NCI-H2081 treated with DMSO at 0.1 percent for 48 hours (cell line): ENCODE measurements around the gene TRPV2.
"Not testable (repeated sequence)": the region's sequence is repeated elsewhere in the genome, so short reads cannot be mapped to it uniquely, and the experiment has no call there.

ENCODE experiments used
- DNase-seq: peaks from one replicate; lab custom pipeline; 2025; lab: John Stamatoyannopoulos, UW

The TRPV2 gene

GRCh38 chr17:16435925-16436886 is 20.8 kb downstream of the TRPV2 start:
- DNase-seq, result no peak

DNA sequence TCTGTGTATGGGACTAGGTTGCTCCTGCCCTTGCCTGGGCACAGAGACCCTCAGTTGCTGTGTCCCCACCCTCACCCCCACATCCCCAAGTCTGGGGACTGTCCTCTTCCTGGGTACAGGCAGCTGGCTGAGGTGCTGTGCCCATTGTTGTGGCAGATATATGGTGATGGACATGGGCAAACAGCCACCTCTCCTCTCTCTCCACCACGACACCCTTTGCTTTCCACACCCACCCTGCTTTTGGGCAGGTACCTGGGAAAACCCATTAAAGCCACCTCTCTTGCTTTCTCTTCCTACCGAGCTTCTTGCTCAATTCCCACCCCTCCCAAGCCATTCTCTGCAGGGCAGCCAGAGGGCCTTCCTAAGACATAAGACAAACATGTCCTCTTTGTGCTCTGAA is 21.7 kb downstream of the TRPV2 start:
- DNase-seq, result no peak

DNA sequence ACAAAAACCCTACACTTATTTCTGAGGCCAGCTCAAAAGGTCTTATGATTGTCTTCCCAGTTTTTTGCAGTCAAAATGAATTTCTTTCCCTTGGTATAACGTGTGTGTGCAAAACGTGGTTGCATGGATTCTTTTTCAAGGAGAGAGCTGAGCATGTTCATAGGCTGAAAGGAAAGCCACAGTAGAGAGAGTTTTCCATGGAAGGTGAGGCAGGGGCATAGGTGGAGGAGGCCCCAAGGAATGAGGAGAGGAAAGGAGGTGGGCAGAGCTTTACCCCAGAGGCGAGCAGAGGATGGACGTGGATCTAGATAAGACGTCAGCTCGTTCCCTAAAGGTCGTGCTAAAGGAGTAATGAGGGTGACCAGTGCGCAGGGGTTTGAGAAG is 22.8 kb downstream of the TRPV2 start:
- no peak for DNase-seq

DNA sequence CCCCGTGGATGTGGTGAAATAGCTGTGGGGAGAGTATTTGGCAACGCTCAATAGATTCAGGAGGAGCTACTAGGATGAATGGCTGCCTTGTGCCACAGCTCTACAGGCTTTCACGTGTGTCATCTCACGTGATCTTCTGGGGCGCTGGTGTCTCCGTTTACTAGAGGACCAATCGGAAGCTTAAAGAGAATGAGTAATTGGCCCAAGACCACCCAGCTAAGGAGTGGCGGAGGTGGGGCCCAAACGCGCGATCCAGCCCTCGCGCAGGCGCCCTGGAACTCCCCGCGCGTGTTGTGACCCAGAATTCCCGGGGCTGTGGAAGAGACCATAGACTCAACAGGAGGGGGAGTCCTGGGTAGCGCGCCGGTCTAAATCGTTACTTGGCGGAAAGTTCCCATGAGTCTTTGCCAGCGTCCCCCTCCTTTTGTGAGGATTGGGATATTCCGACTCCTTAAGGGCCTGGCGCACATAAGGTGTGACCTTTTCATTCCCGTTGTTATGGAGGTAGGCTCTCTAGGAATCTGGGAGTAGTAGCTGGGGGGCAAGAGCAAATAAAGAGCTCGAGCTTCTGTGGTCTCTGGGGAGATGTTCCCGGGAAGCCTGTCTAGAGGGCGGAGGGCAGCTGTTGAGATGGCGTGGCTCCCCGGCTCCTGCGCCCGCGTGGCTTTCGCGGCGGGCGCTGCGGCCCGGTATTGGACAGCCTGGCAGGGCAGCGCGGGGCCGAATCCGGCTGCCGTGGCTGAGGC is 23.4 kb downstream of the TRPV2 start:
- DNase-seq, result peak; percentile 92

- no peak for DNase-seq
These were observed 24.0 kb downstream of the TRPV2 start for GRCh38 chr17:16439303-16439791.

GRCh38 chr17:16439811-16440351 is 24.5 kb downstream of the TRPV2 start:
- no peak for DNase-seq

- DNase-seq, result not testable (repeated sequence)
These were observed 25.0 kb downstream of the TRPV2 start for GRCh38 chr17:16440354-16440753.

- DNase-seq, result no peak
These were observed 25.7 kb downstream of the TRPV2 start for GRCh38 chr17:16440901-16441629.

- no peak for DNase-seq
These were observed 26.8 kb downstream of the TRPV2 start for GRCh38 chr17:16442141-16442540.

DNA sequence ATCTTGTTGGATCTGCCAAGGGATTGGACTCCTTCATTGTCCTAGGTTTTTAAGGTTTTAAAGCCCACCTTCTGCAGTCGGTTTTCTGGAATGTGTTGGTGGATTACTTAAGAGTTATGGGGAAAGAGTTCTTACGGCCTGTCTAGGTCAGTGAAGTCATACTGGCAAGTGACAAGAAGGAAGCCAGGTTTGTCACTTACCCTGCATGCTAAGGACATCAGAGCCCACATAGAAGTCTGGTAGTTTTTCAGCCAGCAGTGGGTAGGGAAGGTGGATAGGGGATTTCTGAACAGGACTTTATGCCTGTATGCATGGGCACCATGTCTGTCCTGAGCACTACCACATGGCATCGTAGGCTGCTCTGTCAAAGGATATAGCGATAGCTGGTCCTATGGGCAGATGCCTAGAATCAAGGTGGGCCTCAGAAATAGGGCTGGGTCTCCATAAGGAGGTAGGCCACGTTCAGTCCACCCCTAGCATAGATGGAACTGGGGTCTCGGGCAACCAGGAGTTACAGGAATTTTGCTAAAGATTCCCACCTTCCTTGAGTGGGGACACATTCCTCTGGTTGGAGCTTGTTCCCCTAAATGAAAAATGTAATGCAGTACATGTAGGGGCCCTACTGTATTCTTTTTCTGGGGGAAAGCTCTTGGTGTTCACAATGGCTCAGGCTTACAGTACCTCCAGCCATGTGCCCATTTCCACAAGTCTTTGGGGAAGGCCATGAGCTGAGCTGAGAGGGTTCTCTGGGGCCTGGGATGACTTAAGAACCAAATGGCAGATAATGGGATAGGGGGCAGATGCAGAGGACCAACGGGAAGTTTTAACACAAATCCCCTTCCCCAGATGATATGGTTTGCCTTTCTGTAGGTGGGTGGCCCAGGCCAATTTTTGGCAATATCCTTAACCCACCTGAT is 27.5 kb downstream of the TRPV2 start:
- no peak for DNase-seq

GRCh38 chr17:16443511-16444257 is 28.3 kb downstream of the TRPV2 start:
- no peak for DNase-seq

- DNase-seq, result no peak
These were observed 29.0 kb downstream of the TRPV2 start for GRCh38 chr17:16444258-16444886.

DNA sequence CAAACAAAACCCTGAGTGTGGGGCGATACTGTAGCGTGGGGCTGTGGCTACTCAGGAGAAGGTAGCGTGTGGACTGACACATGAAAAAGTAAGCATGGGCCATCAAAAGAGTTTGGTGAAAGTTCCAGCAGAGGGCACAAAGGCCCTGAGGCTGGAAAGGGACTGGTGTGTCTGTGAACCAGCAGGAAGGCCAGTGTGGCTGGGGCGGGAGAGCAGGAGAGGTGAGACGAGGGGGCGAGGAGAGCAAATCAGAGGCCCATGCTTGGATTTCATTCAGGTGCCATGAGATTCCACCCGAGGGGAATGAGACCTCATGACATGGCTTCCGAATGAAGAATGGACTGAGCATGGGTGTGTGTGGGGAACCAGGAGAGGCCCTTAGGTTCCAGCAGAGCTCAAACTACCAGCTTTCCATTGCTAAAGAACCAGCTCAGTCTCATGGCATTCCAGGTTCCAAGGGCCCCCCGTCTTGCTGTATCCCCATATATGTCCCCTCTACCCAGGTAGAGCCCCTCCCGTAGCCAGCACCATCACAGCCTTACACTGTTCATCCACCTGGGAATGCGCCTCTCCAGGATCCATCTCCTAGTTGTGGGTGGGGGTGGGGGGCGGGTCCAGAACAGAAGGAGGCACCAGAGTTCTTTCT is 31.1 kb downstream of the TRPV2 start:
- no peak for DNase-seq

DNA sequence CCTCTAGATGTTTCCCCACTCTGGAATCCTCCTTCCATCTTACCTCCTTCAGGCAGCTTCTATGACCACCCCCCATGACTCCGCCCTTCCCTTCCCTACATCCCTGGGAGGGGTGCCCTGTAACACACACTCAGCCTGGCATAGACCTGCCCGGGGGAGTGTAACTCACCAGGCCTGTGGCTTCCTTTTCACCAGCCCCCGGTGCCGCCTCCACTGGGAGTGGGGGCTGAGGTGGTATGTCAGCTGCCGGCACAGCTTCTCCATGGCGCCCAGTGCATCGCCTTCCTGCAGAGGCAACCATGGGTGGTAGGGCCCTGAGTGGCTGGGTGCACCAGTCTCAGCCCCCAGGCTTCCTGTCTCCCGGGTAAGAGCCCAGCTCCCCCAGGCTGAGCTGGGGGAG is 32.3 kb downstream of the TRPV2 start:
- DNase-seq, result no peak

DNA sequence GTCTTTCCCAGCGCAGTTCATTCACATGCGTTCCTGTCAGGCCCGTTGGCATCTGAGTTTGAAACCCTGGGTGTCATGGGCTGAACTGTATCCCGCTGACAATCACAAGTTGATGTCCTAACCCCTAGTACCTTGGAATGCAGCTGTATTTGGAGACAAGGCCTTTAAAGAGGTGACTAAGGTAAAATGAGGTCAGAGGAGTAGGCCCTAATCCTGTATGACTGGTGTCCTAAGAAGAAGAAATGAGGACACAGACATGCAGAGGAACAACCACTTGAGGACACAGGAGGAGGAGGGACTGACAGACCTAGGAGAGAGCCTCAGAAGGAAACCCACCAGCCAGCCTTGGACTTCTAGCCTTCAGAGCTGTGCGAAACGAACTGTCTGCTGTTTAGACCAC is 33.1 kb downstream of the TRPV2 start:
- DNase-seq, result no peak

- DNase-seq, result no peak
These were observed 33.8 kb downstream of the TRPV2 start for GRCh38 chr17:16449121-16449570.

DNA sequence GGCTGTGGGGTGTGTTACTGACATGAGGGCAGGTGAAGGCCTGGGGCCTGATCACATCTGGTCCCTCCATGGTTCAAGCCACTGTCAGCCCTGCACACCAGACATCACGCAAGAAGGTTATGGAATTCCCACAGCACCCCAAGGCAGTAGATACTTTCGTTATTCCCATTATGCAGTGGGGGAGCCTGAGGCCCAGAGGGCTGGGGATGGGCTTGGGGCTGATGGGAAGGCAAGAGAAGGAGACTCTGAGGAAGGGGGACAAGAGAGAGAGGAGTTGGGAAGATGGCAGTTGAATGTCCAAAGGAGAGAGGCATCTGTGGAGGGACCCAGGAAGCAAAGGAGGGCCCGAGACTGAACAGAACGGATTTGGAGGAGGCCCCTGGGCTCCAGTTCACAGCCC is 34.7 kb downstream of the TRPV2 start:
- DNase-seq, result no peak

DNA sequence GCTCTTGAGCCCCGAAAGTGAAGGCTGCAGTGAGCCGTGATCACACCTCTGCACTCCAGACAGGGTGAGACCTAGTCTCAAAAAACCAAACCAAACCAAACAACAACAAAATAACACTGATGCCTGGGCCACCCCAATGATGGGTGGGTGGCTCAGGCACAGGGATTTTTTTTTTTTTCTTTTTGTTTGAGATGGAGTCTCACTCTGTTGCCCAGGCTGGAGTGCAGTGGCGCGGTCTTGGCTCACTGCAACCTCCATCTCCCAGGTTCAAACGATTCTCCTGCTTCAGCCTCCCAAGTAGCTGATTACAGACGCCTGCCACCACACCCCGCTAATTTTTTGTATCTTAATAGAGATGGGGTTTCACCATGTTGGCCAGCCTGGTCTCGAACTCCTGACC is 36.9 kb downstream of the TRPV2 start:
- DNase-seq, result not testable (repeated sequence)

DNA sequence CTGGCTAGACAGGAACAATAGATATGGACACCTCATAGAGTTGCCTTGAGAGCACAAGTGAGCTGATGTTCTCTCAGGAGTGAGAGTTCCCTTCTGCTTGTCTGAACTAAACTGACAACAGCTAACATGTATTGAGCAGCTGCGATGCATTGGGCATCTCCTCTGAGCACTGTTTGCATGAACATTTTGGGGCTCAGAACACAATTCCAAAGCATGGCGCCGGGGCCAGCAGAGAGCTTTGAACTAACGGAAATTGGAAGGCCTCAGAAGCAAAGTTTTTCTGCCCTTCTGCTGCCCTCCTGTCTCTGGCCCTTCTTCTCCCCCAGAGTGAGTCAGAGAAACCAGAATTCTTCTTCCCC is 38.1 kb downstream of the TRPV2 start:
- no peak for DNase-seq
